Activated CD4-positive, CD25-positive, alpha-beta regulatory T cell treated with anti-CD3 and anti-CD28 coated beads, Interleukin-2, amount 50 U/mL, for 72 hours (primary cell): ENCODE measurements around the gene PTPN20.

ENCODE experiments used
- DNase-seq: peaks from one replicate; pipeline ENCODE4 v3.0.0; 2021

The PTPN20 gene

GRCh38 chr10:47022311-47023131, 111.3 kb downstream of the PTPN20 start:
- DNase-seq = no peak

GRCh38 chr10:47023237-47024045, 112.2 kb downstream of the PTPN20 start:
- DNase-seq = no peak

GRCh38 chr10:47024046-47024322, 112.8 kb downstream of the PTPN20 start:
- DNase-seq = no peak

- peak; percentile 65 for DNase-seq
Observed at GRCh38 chr10:47024399-47025252, 113.4 kb downstream of the PTPN20 start.

- no peak for DNase-seq
Observed at GRCh38 chr10:47025253-47025539, 114.0 kb downstream of the PTPN20 start.

GRCh38 chr10:47025540-47026300, 114.5 kb downstream of the PTPN20 start:
- DNase-seq = no peak

- no peak for DNase-seq
Observed at GRCh38 chr10:47026301-47027107, 115.3 kb downstream of the PTPN20 start.

- no peak for DNase-seq
Observed at GRCh38 chr10:47027108-47027783, 116.0 kb downstream of the PTPN20 start.

- DNase-seq = no peak
Observed at GRCh38 chr10:47027784-47028260, 116.6 kb downstream of the PTPN20 start.

GRCh38 chr10:47028466-47028865, 117.2 kb downstream of the PTPN20 start:
- DNase-seq = no peak

GRCh38 chr10:47029181-47030009, 118.2 kb downstream of the PTPN20 start:
- no peak for DNase-seq

- DNase-seq = no peak
Observed at GRCh38 chr10:47030191-47030703, 119.0 kb downstream of the PTPN20 start.

GRCh38 chr10:47031211-47031900, 120.1 kb downstream of the PTPN20 start:
- DNase-seq = no peak

GRCh38 chr10:47031901-47032465, 120.8 kb downstream of the PTPN20 start:
- DNase-seq = no peak

- DNase-seq = no peak
Observed at GRCh38 chr10:47033081-47033480, 121.9 kb downstream of the PTPN20 start.

- no peak for DNase-seq
Observed at GRCh38 chr10:47033541-47034270, 122.5 kb downstream of the PTPN20 start.

- DNase-seq = no peak
Observed at GRCh38 chr10:47034441-47035051, 123.3 kb downstream of the PTPN20 start.
